BE2C (cell line): Measurements from ENCODE around the gene KIR3DL3.
"Not testable (repeated sequence)": the region's sequence is repeated elsewhere in the genome, so short reads cannot be mapped to it uniquely, and the experiment has no call there.

Experiments
- DNase-seq: peaks from one replicate; pipeline ENCODE4 v3.0.0-alpha.2; 2020
- H3K27me3 ChIP-seq: fragments of 250-450 bp; sonication (Bioruptor Pico); 2 replicates; pipeline ENCODE4 v1.5.1; 2020; ENCODE audit warnings: mild to moderate bottlenecking
- H3K36me3 ChIP-seq: fragments of 250-450 bp; sonication (Bioruptor Pico); 2 replicates; pipeline ENCODE4 v1.5.1; 2020; ENCODE audit warnings: mild to moderate bottlenecking
- H3K4me1 ChIP-seq: fragments of 250-450 bp; sonication (Bioruptor Pico); 2 replicates; pipeline ENCODE4 v1.5.1; 2020
- H3K4me3 ChIP-seq: 2 replicates; pipeline ENCODE4 v1.5.1; 2011; ENCODE audit warnings: low read depth, low read length
- H3K9me3 ChIP-seq: fragments of 250-450 bp; sonication (Bioruptor Pico); 2 replicates; pipeline ENCODE4 v1.5.1; 2020

The KIR3DL3 gene

DNA sequence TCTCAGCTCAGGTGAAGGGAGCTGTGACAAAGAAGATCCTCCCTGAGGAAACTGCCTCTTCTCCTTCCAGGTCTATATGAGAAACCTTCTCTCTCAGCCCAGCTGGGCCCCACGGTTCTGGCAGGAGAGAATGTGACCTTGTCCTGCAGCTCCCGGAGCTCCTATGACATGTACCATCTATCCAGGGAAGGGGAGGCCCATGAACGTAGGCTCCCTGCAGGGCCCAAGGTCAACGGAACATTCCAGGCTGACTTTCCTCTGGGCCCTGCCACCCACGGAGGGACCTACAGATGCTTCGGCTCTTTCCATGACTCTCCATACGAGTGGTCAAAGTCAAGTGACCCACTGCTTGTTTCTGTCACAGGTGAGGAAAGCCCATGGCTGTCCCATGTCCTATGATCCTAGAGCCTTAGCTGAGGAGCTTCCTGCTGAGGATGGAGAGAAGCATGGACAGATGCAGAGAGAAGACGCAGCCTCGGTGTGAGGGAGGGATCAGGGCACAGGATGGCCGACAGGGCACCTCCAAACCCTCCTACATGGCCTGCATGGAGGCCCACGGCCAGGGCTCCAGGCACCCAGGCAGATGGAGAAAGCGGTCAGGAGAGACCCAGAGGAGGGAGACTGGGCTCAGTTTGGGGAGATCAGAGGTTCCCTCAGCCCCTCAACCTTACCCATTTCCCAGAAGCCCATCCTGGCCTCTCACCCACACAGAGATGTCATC is 51.0 kb downstream of the KIR3DL3 start:
- not testable (repeated sequence) for H3K36me3 ChIP-seq, H3K9me3 ChIP-seq, H3K27me3 ChIP-seq, DNase-seq, H3K4me3 ChIP-seq, H3K4me1 ChIP-seq

DNA sequence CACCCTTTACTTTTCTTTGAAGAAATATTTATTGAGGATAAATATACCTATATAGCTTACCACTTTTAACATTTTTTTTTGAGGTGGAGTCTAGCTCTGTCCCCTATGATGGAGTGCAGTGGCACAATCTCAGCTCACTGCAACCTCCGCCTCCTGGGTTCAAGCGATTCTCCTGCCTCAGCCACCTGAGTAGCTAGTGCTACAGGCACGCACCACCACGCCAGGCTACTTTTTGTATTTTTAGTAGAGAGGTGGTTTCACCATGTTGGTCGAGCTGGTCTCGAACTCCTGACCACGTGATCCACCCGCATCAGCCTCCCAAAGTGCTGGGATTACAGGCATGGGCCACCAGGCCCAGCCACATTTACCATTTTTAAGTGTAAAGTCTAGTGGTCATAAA is 51.6 kb downstream of the KIR3DL3 start:
- not testable (repeated sequence) for H3K27me3 ChIP-seq, H3K36me3 ChIP-seq, H3K9me3 ChIP-seq, H3K4me1 ChIP-seq, H3K4me3 ChIP-seq, DNase-seq

DNA sequence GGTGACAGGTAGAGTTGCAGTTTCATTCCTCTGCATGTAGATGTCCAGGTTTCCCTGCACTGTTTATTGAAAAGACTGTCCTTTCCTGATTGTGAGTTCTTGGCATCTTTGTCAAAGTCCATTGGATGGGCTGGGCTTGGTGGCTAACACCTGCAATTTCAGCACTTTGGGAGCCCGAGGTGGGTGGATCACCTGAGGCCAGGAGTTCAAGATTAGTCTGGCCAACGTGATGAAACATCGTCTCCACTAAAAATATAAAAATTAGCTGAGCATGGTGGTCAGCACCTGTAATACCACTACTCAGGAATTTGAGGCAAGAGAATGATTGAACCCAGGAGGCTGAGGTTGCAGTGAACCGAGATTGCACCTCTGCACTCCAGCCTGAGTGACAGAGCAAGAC is 53.6 kb downstream of the KIR3DL3 start:
- not testable (repeated sequence) for H3K27me3 ChIP-seq, H3K36me3 ChIP-seq, H3K9me3 ChIP-seq, DNase-seq, H3K4me1 ChIP-seq, H3K4me3 ChIP-seq

DNA sequence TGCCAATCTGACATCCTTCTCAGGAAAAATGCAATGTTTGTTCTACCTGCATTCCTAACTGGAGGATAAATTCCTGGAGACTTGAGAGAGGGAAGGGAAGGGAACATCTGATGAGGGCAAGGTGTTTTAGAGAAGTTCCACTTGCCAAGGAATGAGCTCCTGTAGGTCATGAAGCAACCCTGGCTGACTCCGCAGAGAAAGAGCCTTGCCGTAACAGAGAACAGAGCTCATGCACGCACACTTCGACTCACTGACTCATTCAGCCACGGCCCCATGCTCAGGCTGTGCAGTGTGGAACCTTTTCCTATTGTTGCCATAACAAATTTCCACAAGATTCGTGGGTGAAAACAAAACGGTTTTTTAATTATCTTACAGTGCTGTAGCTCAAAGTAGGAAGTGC is 54.7 kb downstream of the KIR3DL3 start:
- H3K27me3 ChIP-seq, H3K9me3 ChIP-seq, H3K4me3 ChIP-seq, H3K36me3 ChIP-seq, DNase-seq, H3K4me1 ChIP-seq: not testable (repeated sequence)

DNA sequence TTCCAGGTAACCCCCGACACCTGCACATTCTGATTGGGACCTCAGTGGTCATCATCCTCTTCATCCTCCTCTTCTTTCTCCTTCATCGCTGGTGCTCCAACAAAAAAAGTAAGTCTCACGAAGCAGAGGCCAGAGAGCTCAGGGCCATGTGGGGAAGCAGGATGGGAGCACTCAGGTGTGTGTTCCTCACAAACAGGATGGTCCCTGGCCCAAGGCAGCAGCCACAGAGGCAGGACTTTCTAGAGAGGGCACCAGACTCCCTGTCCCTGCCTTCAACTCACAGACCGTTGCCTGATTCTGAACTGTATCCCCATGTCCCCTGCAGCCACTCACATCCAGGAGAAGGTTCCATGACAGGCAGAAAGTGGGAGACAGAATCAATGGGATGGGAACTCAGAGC is 58.7 kb downstream of the KIR3DL3 start:
- not testable (repeated sequence) for H3K9me3 ChIP-seq, H3K4me1 ChIP-seq, DNase-seq, H3K4me3 ChIP-seq, H3K36me3 ChIP-seq, H3K27me3 ChIP-seq
